Transverse colon (tissue), 4 donors: ENCODE measurements around the gene TOM1L2. TPM values are rescaled to one million over a fixed set of nuclear protein-coding genes. Genes with fewer than 3 reads are reported as not detected.

ENCODE experiments used
- DNase-seq: peaks from one replicate; pipeline ENCODE4 v3.0.0-alpha.2; 2019
- H3K27ac ChIP-seq, 4 donors: fragments of 200-600 bp; sonication (generic); 2 replicates each; pipeline ENCODE4 v1.5.1; 2016 to 2018; ENCODE audit warnings: inconsistent platforms in 4 of 4
- H3K27me3 ChIP-seq: fragments of 200-600 bp; sonication (generic); 2 replicates; pipeline ENCODE4 v1.5.1; 2017; ENCODE audit warnings: inconsistent platforms
- H3K36me3 ChIP-seq, 4 donors: fragments of 200-600 bp; sonication (generic); 2 replicates each; pipeline ENCODE4 v1.5.1; 2017 to 2019; ENCODE audit warnings: inconsistent platforms in 4 of 4
- H3K4me1 ChIP-seq, 4 donors: fragments of 200-600 bp; sonication (generic); 2 replicates each; pipeline ENCODE4 v1.5.1; 2017 to 2020; ENCODE audit warnings: inconsistent platforms in 4 of 4
- H3K4me3 ChIP-seq, 4 donors: fragments of 200-600 bp; sonication (generic); 1 replicate in 1 of 4; 2 replicates in 3 of 4; pipeline versions ENCODE4 v1.5.1 to v1.6.1; 2017 to 2019; ENCODE audit warnings: inconsistent platforms in 4 of 4
- H3K9me3 ChIP-seq, 2 donors: fragments of 200-600 bp; sonication (generic); 2 replicates each; pipeline ENCODE4 v1.5.1; 2017 to 2019; ENCODE audit warnings: inconsistent platforms in 2 of 2
- CTCF ChIP-seq, 5 experiments: fragments of 200-600 bp in 3 of 5; fragments of 450-650 bp in 2 of 5; sonication (generic) in 3 of 5; IDR thresholded peaks; 1 replicate in 2 of 5; 2 replicates in 3 of 5; pipeline ENCODE4 v1.5.1; 2016 to 2017; ENCODE audit warnings: antibody characterized with exemption in 5 of 5, inconsistent platforms in 3 of 5, mild to moderate bottlenecking in 2 of 5, moderate library complexity in 1 of 5
- EP300 ChIP-seq: sonication (generic); formaldehyde crosslinking; IDR thresholded peaks from one replicate; pipeline ENCODE4 v1.6.1; 2017; ENCODE audit warnings: antibody characterized with exemption, low read depth
- POLR2A ChIP-seq: fragments of 450-650 bp; IDR thresholded peaks from one replicate; pipeline ENCODE4 v1.6.1; 2016; ENCODE audit warnings: antibody characterized with exemption, mild to moderate bottlenecking, moderate library complexity
- POLR2AphosphoS5 ChIP-seq, 3 donors: sonication (generic); formaldehyde crosslinking; IDR thresholded peaks; one replicate each; pipeline ENCODE4 v1.6.1; 2016; ENCODE audit warnings: antibody characterized with exemption in 3 of 3
- WGBS, 2 donors: methylation state at CpG; one replicate each; pipeline ENCODE4 v1.1.5; 2018; ENCODE audit warnings: low coverage in 1 of 2; 5-methylcytosine and 5-hydroxymethylcytosine counted together
- in situ Hi-C, 4 donors: fragments of 200-750 bp; cut with MboI; loops; one replicate each; pipeline versions ENCODE4 v1.15.0 to v1.15.1; 2017; ENCODE audit warnings: low sequenced_read_pairs in 3 of 4, low pct_ligation_motif_present in 1 of 4, low pct_unique_long_range_greater_than_20kb in 1 of 4
- intact Hi-C: fragments of 100-400 bp; cut with DNase I; formaldehyde crosslinking; loops from one replicate; pipeline ENCODE4 v1.15.1; 2023; ENCODE audit warnings: low total_unique reads
- total RNA-seq, 4 donors: library from RNA; depleted of rRNA; stranded (reverse); fragments of >200 nt; gene quantifications; one replicate each; pipeline ENCODE4 v1.1.0, GENCODE V29; 2016

Gene TOM1L2
- total RNA-seq, 4 donors from 2014 or later: 65.9 to 178 (median 97.7) TPM

GRCh38 chr17:17924131-17924856 is 47.9 kb downstream of the TOM1L2 start:
- intact Hi-C loops: loop anchor here (10.0 kb wide), 1 partner anchor 109 kb away; no protein-coding TSS in a partner anchor
- H3K4me1 ChIP-seq: peaks cover 21 to 42% (median 37%) of the 10 kb centered on the region in 4 donors
- WGBS, 2 donors: 98 to 100% methylated on average over 4 to 5 of the region's 5 CpGs

DNA sequence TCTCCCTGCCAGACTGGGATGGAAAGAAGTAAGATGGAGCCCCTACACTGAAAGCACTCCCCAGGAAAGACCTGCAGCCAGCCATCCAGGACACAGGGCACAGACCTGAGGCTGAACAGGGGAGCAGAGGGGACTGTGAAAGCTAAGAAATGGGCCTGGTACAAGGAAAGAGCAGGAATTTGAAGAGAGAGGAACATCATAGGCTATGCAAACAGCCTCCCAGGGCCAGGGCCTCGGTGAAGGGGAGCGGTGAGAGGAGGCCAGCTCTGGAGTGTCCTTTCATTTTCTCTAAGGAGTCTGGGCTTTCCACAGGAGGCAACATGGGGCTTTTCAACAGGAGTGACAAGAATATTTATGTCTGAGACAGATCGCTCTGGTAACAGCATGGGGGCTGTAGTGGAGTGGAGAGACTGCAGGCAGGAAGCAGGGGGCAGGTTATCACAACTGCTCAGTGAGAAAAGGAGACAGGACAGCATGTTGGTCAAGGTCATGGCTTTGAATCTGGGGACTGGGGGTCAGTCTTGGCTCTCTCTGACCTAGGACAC is 50.1 kb downstream of the TOM1L2 start:
- Histone ChIP-seq H3K27ac (peak overlapping the region; percentile 76 to 84 (median 82)), H3K4me1 (peaks cover 21 to 50% (median 42%) of the 10 kb centered on the region in 4 donors), H3K4me3 (no peak overlapping the region), H3K36me3 (no peaks in the 10 kb centered on the region), H3K9me3 (no peaks in the 10 kb centered on the region), H3K27me3 (no peaks in the 10 kb centered on the region)
- TF ChIP-seq EP300: no peak
- TF ChIP-seq POLR2A: no peak
- TF ChIP-seq POLR2AphosphoS5 (IDR thresholded peaks at IDR 0.05): no peak
- no peak for TF ChIP-seq CTCF (IDR thresholded peaks at IDR 0.05)
- no peak for DNase-seq
- intact Hi-C loops: loop anchor here (10.0 kb wide), 1 partner anchor 107 kb away; no protein-coding TSS in a partner anchor
- WGBS, 2 donors: 17 to 54% methylated on average over 2 to 3 of the region's 3 CpGs
- in situ Hi-C loops: no loop called here

More at GRCh38 chr17:17924131-17924856, 47.9 kb downstream of the TOM1L2 start:
- H3K27ac ChIP-seq: peak overlapping the region in 1 of 4 donors; percentile 76
- TF ChIP-seq EP300 (no peak), POLR2A (no peak), POLR2AphosphoS5 (IDR thresholded peaks at IDR 0.05) (no peak), CTCF (IDR thresholded peaks at IDR 0.05) (no peak)
- H3K27me3 ChIP-seq: no peaks in the 10 kb centered on the region
- H3K36me3 ChIP-seq: no peaks in the 10 kb centered on the region
- in situ Hi-C loops: no loop called here
- no peaks in the 10 kb centered on the region for H3K9me3 ChIP-seq
- no peak overlapping the region for H3K4me3 ChIP-seq
- DNase-seq: no peak

DNA sequence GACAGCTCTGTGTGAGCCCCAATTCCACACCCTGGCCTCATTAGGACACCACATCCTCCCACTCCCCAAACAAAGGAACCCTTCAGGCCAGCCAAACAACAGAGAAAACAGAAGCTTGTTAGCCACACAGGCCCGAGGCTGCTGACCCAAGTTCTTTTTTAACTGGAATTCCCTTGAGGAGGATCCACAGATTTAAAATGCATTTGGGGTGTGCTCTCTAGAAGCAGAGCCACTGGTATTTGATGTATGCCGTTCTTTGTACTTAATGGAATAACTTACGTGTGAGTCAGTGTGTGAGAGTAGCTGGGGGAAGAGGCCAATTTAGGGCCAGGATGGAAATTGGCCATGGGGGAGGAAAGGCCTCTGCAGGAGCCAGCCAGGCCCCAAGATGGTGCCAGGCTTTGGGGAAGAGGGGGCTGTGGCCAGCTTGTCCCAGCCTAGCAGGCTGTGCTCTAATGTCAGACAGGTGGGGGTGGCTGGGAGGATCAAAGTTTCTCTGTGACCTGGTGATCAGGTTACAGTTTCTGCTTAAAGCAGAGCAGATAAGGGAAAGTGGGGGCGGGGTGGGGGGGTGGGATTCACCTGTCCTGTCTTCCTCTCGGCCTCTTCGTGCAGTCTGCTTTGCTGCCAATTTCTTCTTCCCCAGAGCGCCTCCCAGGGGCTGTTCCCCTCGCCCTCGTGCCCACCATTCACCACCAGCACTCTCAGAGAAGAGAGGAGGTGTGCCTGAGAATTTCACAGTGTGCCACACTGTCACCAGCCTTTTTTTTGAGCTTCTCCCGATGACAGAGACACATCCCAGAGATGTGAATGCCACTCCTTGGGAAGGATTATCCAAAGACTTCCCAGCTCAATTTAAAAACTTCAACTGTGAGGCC is 50.8 kb downstream of the TOM1L2 start:
- no peak for TF ChIP-seq POLR2A
- no peak for TF ChIP-seq EP300
- no peak for TF ChIP-seq POLR2AphosphoS5 (IDR thresholded peaks at IDR 0.05)
- no peak for TF ChIP-seq CTCF (IDR thresholded peaks at IDR 0.05)
- intact Hi-C loops (loop anchor here (10.0 kb wide), 1 partner anchor 107 kb away; no protein-coding TSS in a partner anchor), in situ Hi-C loops (no loop called here)
- Histone ChIP-seq H3K27me3 (no peaks in the 10 kb centered on the region), H3K9me3 (no peaks in the 10 kb centered on the region), H3K36me3 (no peaks in the 10 kb centered on the region), H3K4me3 (no peak overlapping the region), H3K27ac (peak overlapping the region; percentile 76 to 84 (median 82)), H3K4me1 (peaks cover 21 to 50% (median 42%) of the 10 kb centered on the region in 4 donors)
- no peak for DNase-seq
- WGBS, 2 donors: 0 to 48% methylated on average over 1 to 10 of the region's 10 CpGs
